Peyer's patch (tissue), 4 donors: Measurements from ENCODE around the gene LDLRAD3. TPM values are rescaled to one million over a fixed set of nuclear protein-coding genes. Genes with fewer than 3 reads are reported as not detected.

ENCODE experiments used
- DNase-seq, 3 donors: peaks; one replicate each; pipeline ENCODE4 v3.0.0-alpha.2; 2017 to 2019
- H3K27ac ChIP-seq, 4 donors: fragments of 200-600 bp; sonication (generic); one replicate each; pipeline ENCODE4 v1.5.1; 2016 to 2019
- H3K27me3 ChIP-seq, 2 donors: fragments of 200-600 bp; sonication (generic); one replicate each; pipeline ENCODE4 v1.5.1; 2019
- H3K36me3 ChIP-seq, 3 donors: fragments of 200-600 bp; sonication (generic); one replicate each; pipeline ENCODE4 v1.5.1; 2016 to 2019
- H3K4me1 ChIP-seq, 4 donors: fragments of 200-600 bp; sonication (generic); one replicate each; pipeline ENCODE4 v1.5.1; 2016 to 2019
- H3K4me3 ChIP-seq, 4 donors: fragments of 200-600 bp; sonication (generic); 1 replicate in 3 of 4; 2 replicates in 1 of 4; pipeline ENCODE4 v1.5.1; 2016 to 2019; ENCODE audit warnings: mild to moderate bottlenecking in 1 of 4
- H3K9me3 ChIP-seq, 4 donors: fragments of 200-600 bp; sonication (generic); one replicate each; pipeline ENCODE4 v1.5.1; 2016 to 2019; ENCODE audit warnings: mild to moderate bottlenecking in 1 of 4
- CTCF ChIP-seq, 6 experiments: fragments of 450-650 bp in 4 of 6; fragments of 200-600 bp in 2 of 6; sonication (generic) in 1 of 6; IDR thresholded peaks; one replicate each; pipeline ENCODE4 v1.5.1; 2017 to 2019; ENCODE audit warnings: antibody characterized with exemption in 6 of 6, mild to moderate bottlenecking in 3 of 6, moderate library complexity in 1 of 6
- POLR2A ChIP-seq, 2 donors: fragments of 450-650 bp; IDR thresholded peaks; one replicate each; pipeline ENCODE4 v1.5.1; 2017; ENCODE audit warnings: antibody characterized with exemption in 2 of 2, mild to moderate bottlenecking in 2 of 2, moderate library complexity in 2 of 2
- total RNA-seq, 4 donors: library from RNA; depleted of rRNA; stranded (reverse); fragments of >200 nt; gene quantifications; one replicate each; pipeline ENCODE4 v1.1.0, GENCODE V29; 2016

The LDLRAD3 gene
- total RNA-seq, 4 donors from 2014 or later, result 1.2 to 14.0 (median 4.8) TPM

GRCh38 chr11:36213393-36213840 is 269.6 kb downstream of the LDLRAD3 start:
- DNase-seq, result no peak
- Histone ChIP-seq H3K27ac (no peak overlapping the region), H3K9me3 (no peaks in the 10 kb centered on the region), H3K36me3 (no peaks in the 10 kb centered on the region), H3K4me1 (no peaks in the 10 kb centered on the region), H3K27me3 (no peaks in the 10 kb centered on the region), H3K4me3 (no peak overlapping the region)
- no peak for TF ChIP-seq CTCF (IDR thresholded peaks at IDR 0.05)
- no peak for TF ChIP-seq POLR2A (IDR thresholded peaks at IDR 0.05)

- no peaks in the 10 kb centered on the region for H3K9me3 ChIP-seq
- H3K4me1 ChIP-seq, result no peaks in the 10 kb centered on the region
- H3K36me3 ChIP-seq, result no peaks in the 10 kb centered on the region
- no peak overlapping the region for H3K27ac ChIP-seq
- no peak overlapping the region for H3K4me3 ChIP-seq
- no peaks in the 10 kb centered on the region for H3K27me3 ChIP-seq
- TF ChIP-seq CTCF (IDR thresholded peaks at IDR 0.05) (no peak), POLR2A (IDR thresholded peaks at IDR 0.05) (no peak)
- no peak for DNase-seq
Observed at GRCh38 chr11:36214480-36214879, 270.6 kb downstream of the LDLRAD3 start.

- H3K36me3 ChIP-seq, result no peaks in the 10 kb centered on the region
- no peak overlapping the region for H3K27ac ChIP-seq
- DNase-seq, result no peak
- H3K4me3 ChIP-seq, result no peak overlapping the region
- no peaks in the 10 kb centered on the region for H3K4me1 ChIP-seq
- peaks cover 0 to 5% (median 1%) of the 10 kb centered on the region in 4 donors for H3K9me3 ChIP-seq
- no peaks in the 10 kb centered on the region for H3K27me3 ChIP-seq
- TF ChIP-seq POLR2A (IDR thresholded peaks at IDR 0.05) (no peak), CTCF (IDR thresholded peaks at IDR 0.05) (no peak)
Observed at GRCh38 chr11:36214976-36215692, 271.3 kb downstream of the LDLRAD3 start.

- H3K36me3 ChIP-seq, result no peaks in the 10 kb centered on the region
- no peak overlapping the region for H3K27ac ChIP-seq
- DNase-seq, result no peak
- H3K4me3 ChIP-seq, result no peak overlapping the region
- H3K27me3 ChIP-seq, result no peaks in the 10 kb centered on the region
- no peaks in the 10 kb centered on the region for H3K4me1 ChIP-seq
- H3K9me3 ChIP-seq, result peaks cover 0 to 8% (median 4%) of the 10 kb centered on the region in 4 donors
- TF ChIP-seq CTCF (IDR thresholded peaks at IDR 0.05) (no peak), POLR2A (IDR thresholded peaks at IDR 0.05) (no peak)
Observed at GRCh38 chr11:36215693-36216060, 271.8 kb downstream of the LDLRAD3 start.

GRCh38 chr11:36216061-36216615 is 272.3 kb downstream of the LDLRAD3 start:
- peaks cover 0 to 9% (median 4%) of the 10 kb centered on the region in 4 donors for H3K9me3 ChIP-seq
- H3K36me3 ChIP-seq, result no peaks in the 10 kb centered on the region
- no peak overlapping the region for H3K4me3 ChIP-seq
- no peaks in the 10 kb centered on the region for H3K4me1 ChIP-seq
- TF ChIP-seq CTCF (IDR thresholded peaks at IDR 0.05), result no peak
- no peak for TF ChIP-seq POLR2A (IDR thresholded peaks at IDR 0.05)
- no peak for DNase-seq
- no peak overlapping the region for H3K27ac ChIP-seq
- no peaks in the 10 kb centered on the region for H3K27me3 ChIP-seq
